NT2/D1 (cell line): Measurements from ENCODE around the gene BDP1.
"Not testable (repeated sequence)": the region's sequence is repeated elsewhere in the genome, so short reads cannot be mapped to it uniquely, and the experiment has no call there.

Experiments
- SUZ12 ChIP-seq: IDR thresholded peaks from 2 replicates; pipeline ENCODE4 v1.6.1; 2011; ENCODE audit not compliant: insufficient read length, insufficient read depth; ENCODE audit errors: extremely low read depth
- YY1 ChIP-seq: IDR thresholded peaks from 2 replicates; pipeline ENCODE4 v1.6.1; 2011; ENCODE audit not compliant: insufficient read length, insufficient read depth
- ZNF274 ChIP-seq: IDR thresholded peaks from 2 replicates; pipeline ENCODE4 v1.6.1; 2011; ENCODE audit warnings: mild to moderate bottlenecking, low read depth, low read length

- TF ChIP-seq YY1, SUZ12, ZNF274: not testable (repeated sequence)
Measured at GRCh38 chr5:71418026-71418425, 37.4 kb upstream of the BDP1 start.
